ENCODE measurements around the gene FHAD1. TPM values are rescaled to one million over a fixed set of nuclear protein-coding genes. Genes with fewer than 3 reads are reported as not detected.

The FHAD1 gene
- total and polyA plus RNA-seq, 5 experiments from 2014 or later = not detected

- peak overlapping the region in 2 of 10 donors; percentile 36 to 37 for H3K4me3 Mint-ChIP-seq
- H3K27me3 Mint-ChIP-seq = peaks cover 33 to 69% (median 40%) of the 10 kb centered on the region in 5 donors
- H3K36me3 Mint-ChIP-seq = peaks cover 0 to 10% (median 0%) of the 10 kb centered on the region in 3 donors
- DNase-seq (no peak), ATAC-seq (no peak)
- H3K9me3 Mint-ChIP-seq = peaks cover 0 to 13% (median 0%) of the 10 kb centered on the region in 9 donors
- H3K27ac Mint-ChIP-seq = no peak overlapping the region
- H3K4me1 Mint-ChIP-seq = peaks cover 12 to 36% (median 31%) of the 10 kb centered on the region in 4 donors
- POLR2A ChIA-PET = no interaction called here
Observed at GRCh38 chr1:15244813-15245212, 2.2 kb upstream of the FHAD1 start.

DNA sequence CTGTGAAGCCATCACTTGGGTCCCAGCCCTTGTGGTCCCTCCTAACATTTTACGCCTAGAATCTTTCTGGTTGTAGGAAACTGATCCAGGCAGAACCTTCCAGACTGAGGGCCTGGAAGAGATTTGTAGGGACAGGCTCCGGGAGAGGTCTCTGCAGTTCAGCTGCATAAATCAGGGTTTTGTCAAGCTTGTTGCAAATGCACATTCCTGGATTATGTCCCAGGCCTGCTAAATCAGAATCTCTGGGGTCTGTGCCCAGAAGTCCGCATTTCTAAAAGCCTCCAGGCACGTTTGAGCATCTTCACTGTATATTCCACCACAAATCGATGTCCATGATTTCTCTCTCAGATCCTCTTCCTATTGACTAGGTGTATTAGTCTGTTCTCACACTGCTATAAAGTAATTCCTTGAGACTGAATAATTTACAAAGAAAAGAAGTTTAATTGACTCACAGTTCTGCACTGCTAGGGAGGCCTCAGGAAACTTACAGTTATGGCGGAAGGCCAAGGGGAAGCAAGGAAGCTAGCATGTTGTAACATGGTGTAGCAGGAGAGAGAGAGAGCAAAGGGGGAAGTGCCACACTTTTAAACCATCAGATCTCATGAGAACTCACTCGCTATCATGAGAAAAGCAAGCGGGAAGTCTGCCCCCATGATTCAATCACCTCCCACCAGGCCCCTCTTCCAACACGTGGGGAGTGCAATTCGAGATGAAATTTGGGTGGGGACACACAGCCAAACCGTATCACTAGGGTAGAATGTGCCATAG lies 1.2 kb upstream of the FHAD1 start:
- peaks cover 13 to 41% (median 32%) of the 10 kb centered on the region in 4 donors for H3K4me1 Mint-ChIP-seq
- POLR2A ChIA-PET = no interaction called here
- no peak overlapping the region for H3K27ac Mint-ChIP-seq
- peaks cover 0 to 10% (median 0%) of the 10 kb centered on the region in 3 donors for H3K36me3 Mint-ChIP-seq
- H3K9me3 Mint-ChIP-seq = peaks cover 0 to 13% (median 0%) of the 10 kb centered on the region in 9 donors
- DNase-seq (no peak), ATAC-seq (no peak)
- H3K27me3 Mint-ChIP-seq = peaks cover 34 to 73% (median 45%) of the 10 kb centered on the region in 5 donors
- peak overlapping the region in 6 of 10 donors; percentile 37 to 75 (median 52) for H3K4me3 Mint-ChIP-seq

- DNase-seq (no peak), ATAC-seq (no peak)
- H3K27ac Mint-ChIP-seq = peak overlapping the region in 4 of 10 donors; percentile 9 to 83 (median 42)
- H3K4me3 Mint-ChIP-seq = peak overlapping the region in 7 of 10 donors; percentile 52 to 79 (median 75)
- POLR2A ChIA-PET = interaction anchor here (0.6 kb wide), 2 partner anchors 8 to 343 kb away, joined by 3 to 5 read pairs; no protein-coding TSS in a partner anchor
- H3K4me1 Mint-ChIP-seq = peaks cover 17 to 49% (median 41%) of the 10 kb centered on the region in 4 donors
- peaks cover 25 to 57% (median 37%) of the 10 kb centered on the region in 5 donors for H3K27me3 Mint-ChIP-seq
- H3K9me3 Mint-ChIP-seq = peaks cover 0 to 13% (median 0%) of the 10 kb centered on the region in 9 donors
- H3K36me3 Mint-ChIP-seq = peaks cover 0 to 10% (median 0%) of the 10 kb centered on the region in 3 donors
Observed at GRCh38 chr1:15248216-15248615, 1.2 kb downstream of the FHAD1 start.

GRCh38 chr1:15249081-15249480 lies 2.1 kb downstream of the FHAD1 start:
- ATAC-seq (peak; percentile 84 to 96), DNase-seq (peak in 9 of 10 donors; percentile 14 to 80 (median 52))
- Mint-ChIP-seq H3K27ac (peak overlapping the region in 9 of 10 donors; percentile 3 to 84 (median 63)), H3K27me3 (peaks cover 24 to 50% (median 36%) of the 10 kb centered on the region in 5 donors), H3K9me3 (peaks cover 0 to 13% (median 0%) of the 10 kb centered on the region in 9 donors), H3K4me1 (peaks cover 17 to 58% (median 43%) of the 10 kb centered on the region in 4 donors), H3K4me3 (peak overlapping the region in 9 of 10 donors; percentile 25 to 73 (median 53)), H3K36me3 (peaks cover 0 to 10% (median 0%) of the 10 kb centered on the region in 3 donors)
- POLR2A ChIA-PET = no interaction called here

DNA sequence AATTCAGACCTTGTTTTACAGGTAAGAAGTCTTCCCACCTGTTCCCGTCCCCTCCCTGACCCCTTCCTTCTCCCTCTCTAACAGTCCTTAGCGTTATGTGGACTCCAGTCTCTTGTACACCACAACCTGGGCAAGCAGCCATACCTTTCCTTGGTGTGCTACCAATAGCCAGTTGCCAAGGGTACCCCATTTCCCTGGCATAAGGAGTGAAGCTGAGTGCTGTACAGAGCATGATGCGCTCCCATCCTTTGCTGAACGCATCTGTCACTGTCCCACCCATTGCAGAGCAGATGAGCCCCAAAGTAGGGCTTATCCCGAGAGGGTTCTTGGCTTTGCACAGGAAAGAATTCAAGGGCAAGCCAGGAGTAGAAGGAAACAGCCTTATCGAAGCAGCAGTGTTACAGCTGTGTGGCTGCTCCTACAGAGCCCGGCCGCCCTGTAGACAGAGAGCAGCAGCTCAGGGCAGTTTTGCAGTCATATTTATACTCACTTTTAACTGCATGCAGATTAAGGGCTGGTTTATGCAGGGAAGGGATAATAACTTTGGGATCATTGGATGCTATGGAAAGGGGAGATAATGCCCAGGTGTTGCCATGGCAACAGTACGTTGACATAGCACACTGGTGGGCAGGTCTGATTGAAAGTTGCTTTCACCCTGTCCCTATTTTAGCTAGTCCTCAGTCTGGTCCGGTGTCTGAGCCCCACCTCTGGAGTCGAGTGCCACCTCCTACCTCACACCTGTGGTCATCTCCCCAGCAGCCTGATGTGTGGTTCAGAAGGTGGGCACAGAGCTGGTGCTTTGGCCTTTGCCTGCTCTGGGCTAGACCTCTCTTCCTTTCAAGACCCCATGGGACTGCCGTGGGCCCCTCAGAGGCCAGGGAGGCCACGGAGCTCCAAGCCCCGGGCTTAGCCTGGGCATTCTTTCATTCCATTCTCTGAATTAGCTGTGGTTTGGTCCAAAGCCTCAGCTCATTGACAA lies 5.1 kb downstream of the FHAD1 start:
- H3K27me3 Mint-ChIP-seq = peaks cover 7 to 24% (median 10%) of the 10 kb centered on the region in 5 donors
- peaks cover 15 to 46% (median 32%) of the 10 kb centered on the region in 4 donors for H3K4me1 Mint-ChIP-seq
- no peak for ATAC-seq
- H3K4me3 Mint-ChIP-seq = peak overlapping the region in 1 of 10 donors; percentile 14
- no peak for DNase-seq
- H3K9me3 Mint-ChIP-seq = peaks cover 0 to 3% (median 0%) of the 10 kb centered on the region in 9 donors
- H3K36me3 Mint-ChIP-seq = no peaks in the 10 kb centered on the region
- peak overlapping the region in 3 of 10 donors; percentile 20 to 84 (median 54) for H3K27ac Mint-ChIP-seq
- POLR2A ChIA-PET = no interaction called here

DNA sequence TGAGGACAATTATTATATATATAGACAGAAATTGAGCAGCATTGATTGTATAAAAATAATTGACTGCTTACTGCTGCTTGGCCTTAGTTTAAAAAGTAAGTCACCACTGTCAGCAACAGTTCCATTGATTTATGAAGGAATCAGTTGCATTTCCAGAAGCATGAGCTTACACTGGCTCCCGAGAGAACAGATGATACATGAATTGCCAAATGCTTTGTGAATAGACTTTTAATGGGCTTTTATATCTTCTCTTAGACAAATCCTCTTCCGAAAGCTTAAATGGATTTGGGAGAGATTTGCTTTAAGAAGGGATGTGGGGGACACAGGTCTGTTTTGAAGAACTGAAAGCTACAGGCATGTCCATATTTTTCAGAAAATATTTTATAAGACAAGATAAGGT lies 7.5 kb downstream of the FHAD1 start:
- H3K27me3 Mint-ChIP-seq = peaks cover 0 to 15% (median 6%) of the 10 kb centered on the region in 5 donors
- ATAC-seq (no peak), DNase-seq (no peak)
- H3K36me3 Mint-ChIP-seq = no peaks in the 10 kb centered on the region
- H3K27ac Mint-ChIP-seq = no peak overlapping the region
- POLR2A ChIA-PET = no interaction called here
- no peak overlapping the region for H3K4me3 Mint-ChIP-seq
- peaks cover 8 to 28% (median 13%) of the 10 kb centered on the region in 4 donors for H3K4me1 Mint-ChIP-seq
- no peaks in the 10 kb centered on the region for H3K9me3 Mint-ChIP-seq

DNA sequence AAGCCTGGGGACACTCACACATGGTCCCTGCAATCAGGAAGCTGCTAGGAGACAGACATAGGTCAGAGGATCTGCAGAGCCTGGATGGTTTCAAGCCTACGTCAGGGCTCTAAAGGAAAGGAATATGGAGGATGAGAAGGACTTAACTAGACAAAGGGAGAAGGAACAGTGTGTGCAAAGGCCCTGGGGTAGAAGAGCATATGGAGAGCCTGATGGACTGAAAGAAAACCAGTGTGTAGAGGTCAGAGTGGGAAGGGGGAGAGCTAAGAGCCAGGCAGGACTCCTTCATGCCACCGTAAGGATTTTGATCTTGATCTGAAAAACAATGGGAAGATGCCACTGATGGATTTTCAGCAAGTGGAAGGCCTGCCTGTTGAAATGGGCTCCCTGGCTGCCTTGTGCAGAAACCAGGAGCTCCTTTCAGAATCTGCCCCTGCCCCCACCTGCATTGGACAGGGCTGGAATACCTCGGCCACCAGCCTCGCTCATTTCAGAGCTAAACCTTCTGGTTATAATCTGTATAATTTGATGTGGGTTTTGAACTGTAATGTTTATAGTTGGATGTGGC lies 8.6 kb downstream of the FHAD1 start:
- no peak overlapping the region for H3K4me3 Mint-ChIP-seq
- H3K9me3 Mint-ChIP-seq = no peaks in the 10 kb centered on the region
- DNase-seq (no peak), ATAC-seq (no peak)
- no peak overlapping the region for H3K27ac Mint-ChIP-seq
- H3K4me1 Mint-ChIP-seq = peaks cover 4 to 21% (median 11%) of the 10 kb centered on the region in 4 donors
- POLR2A ChIA-PET = no interaction called here
- peaks cover 0 to 25% (median 4%) of the 10 kb centered on the region in 5 donors for H3K27me3 Mint-ChIP-seq
- no peaks in the 10 kb centered on the region for H3K36me3 Mint-ChIP-seq

DNA sequence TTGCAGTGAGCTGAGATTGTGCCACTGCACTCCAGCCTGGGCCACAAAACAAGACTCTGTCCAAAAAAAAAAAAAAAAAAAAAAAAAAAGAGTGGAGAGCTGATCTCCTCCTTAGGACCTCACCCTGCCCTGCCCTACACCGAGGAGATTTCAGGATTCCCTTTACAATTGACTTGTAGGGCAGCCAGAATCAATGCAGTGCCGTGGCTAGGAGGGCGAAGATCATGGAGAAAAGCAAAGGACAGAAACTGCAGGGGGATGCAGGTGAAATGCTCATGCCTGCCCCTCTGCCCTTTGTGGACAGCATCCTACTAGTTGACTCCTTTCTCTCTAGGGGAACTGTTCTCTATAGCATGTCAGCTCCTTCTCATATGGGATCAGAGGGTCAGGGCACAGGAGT lies 9.6 kb downstream of the FHAD1 start:
- Mint-ChIP-seq H3K4me1 (peaks cover 6 to 30% (median 19%) of the 10 kb centered on the region in 4 donors), H3K9me3 (no peaks in the 10 kb centered on the region), H3K4me3 (no peak overlapping the region), H3K27ac (peak overlapping the region in 1 of 10 donors; percentile 35), H3K27me3 (peaks cover 0 to 34% (median 4%) of the 10 kb centered on the region in 5 donors), H3K36me3 (no peaks in the 10 kb centered on the region)
- ATAC-seq = no peak
- POLR2A ChIA-PET = no interaction called here
- no peak for DNase-seq

DNA sequence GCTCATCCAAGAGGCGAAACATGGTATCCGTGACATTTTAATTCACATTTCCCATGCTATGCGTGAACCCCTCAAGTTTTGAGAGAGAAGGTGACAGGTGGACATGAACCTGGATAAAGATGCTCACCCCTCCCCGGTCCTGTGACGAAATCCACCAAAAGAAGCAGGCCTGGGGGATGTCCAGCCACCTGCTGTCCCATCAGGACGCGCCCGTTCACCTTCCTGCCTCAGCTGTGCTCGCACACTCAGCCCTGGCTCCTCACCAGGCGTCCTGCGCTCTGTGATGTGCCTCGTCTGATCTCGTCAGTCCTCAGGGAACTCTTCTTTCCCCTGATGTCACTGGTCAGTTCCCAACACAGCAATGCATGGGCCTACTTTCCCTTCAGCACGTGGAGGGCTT lies 10.3 kb downstream of the FHAD1 start:
- POLR2A ChIA-PET = no interaction called here

GRCh38 chr1:15258833-15259621 lies 12.0 kb downstream of the FHAD1 start:
- peaks cover 0 to 4% (median 0%) of the 10 kb centered on the region in 9 donors for H3K9me3 Mint-ChIP-seq
- H3K27me3 Mint-ChIP-seq = peaks cover 5 to 57% (median 9%) of the 10 kb centered on the region in 5 donors
- peaks cover 5 to 19% (median 15%) of the 10 kb centered on the region in 4 donors for H3K4me1 Mint-ChIP-seq
- no peak overlapping the region for H3K4me3 Mint-ChIP-seq
- ATAC-seq (no peak), DNase-seq (no peak)
- H3K27ac Mint-ChIP-seq = no peak overlapping the region
- no peaks in the 10 kb centered on the region for H3K36me3 Mint-ChIP-seq
- POLR2A ChIA-PET = no interaction called here

More for the DNA sequence above, 10.3 kb downstream of the FHAD1 start:
- Mint-ChIP-seq H3K27me3 (peaks cover 0 to 41% (median 8%) of the 10 kb centered on the region in 5 donors), H3K4me3 (no peak overlapping the region), H3K36me3 (no peaks in the 10 kb centered on the region), H3K27ac (no peak overlapping the region), H3K9me3 (no peaks in the 10 kb centered on the region), H3K4me1 (peaks cover 8 to 35% (median 22%) of the 10 kb centered on the region in 4 donors)
- DNase-seq (no peak), ATAC-seq (no peak)

GRCh38 chr1:15259622-15260007 lies 12.6 kb downstream of the FHAD1 start:
- Mint-ChIP-seq H3K4me3 (no peak overlapping the region), H3K27ac (no peak overlapping the region), H3K27me3 (peaks cover 10 to 62% (median 11%) of the 10 kb centered on the region in 5 donors), H3K4me1 (peaks cover 5 to 19% (median 14%) of the 10 kb centered on the region in 4 donors), H3K36me3 (peaks cover 0 to 3% (median 1%) of the 10 kb centered on the region in 3 donors), H3K9me3 (peaks cover 0 to 9% (median 1%) of the 10 kb centered on the region in 9 donors)
- DNase-seq = no peak
- ATAC-seq = no peak
- POLR2A ChIA-PET = no interaction called here
